SK-N-SH treated with all-trans-retinoic acid at 6 μM for 48 hours (cell line): ENCODE data around the gene ITCH.

Experiments used
- ATAC-seq: fragments of 200-7000 bp; cut with Tn5 transposase; 3 replicates; pipeline ENCODE4 v1.9.1; 2020; ENCODE audit warnings: mild to moderate bottlenecking, moderate library complexity
- ARNTL ChIP-seq: fragments of 450-650 bp; formaldehyde crosslinking; IDR thresholded peaks from 2 replicates; pipeline ENCODE4 v1.5.0; 2020; ENCODE audit warnings: low read depth, mild to moderate bottlenecking, moderate library complexity, borderline replicate concordance
- BACH2 ChIP-seq: fragments of 250-450 bp; sonication (Bioruptor Pico); IDR thresholded peaks from 2 replicates; pipeline ENCODE4 v1.9.0; 2021; ENCODE audit warnings: mild to moderate bottlenecking, borderline replicate concordance
- CSDC2 ChIP-seq: fragments of 250-450 bp; sonication (Bioruptor Pico); IDR thresholded peaks from 2 replicates; pipeline ENCODE4 v1.5.0; 2020; ENCODE audit warnings: mild to moderate bottlenecking, moderate library complexity
- ESRRG ChIP-seq: fragments of 250-450 bp; sonication (Bioruptor Pico); IDR thresholded peaks from 2 replicates; pipeline ENCODE4 v1.6.1; 2021; ENCODE audit warnings: mild to moderate bottlenecking
- GLIS3 ChIP-seq: fragments of 250-450 bp; sonication (Bioruptor Pico); IDR thresholded peaks from 2 replicates; pipeline ENCODE4 v1.5.0; 2020; ENCODE audit warnings: mild to moderate bottlenecking, moderate library complexity
- ISL1 ChIP-seq: fragments of 250-450 bp; sonication (Bioruptor Pico); IDR thresholded peaks from 2 replicates; pipeline ENCODE4 v2.1.2; 2022; ENCODE audit warnings: mild to moderate bottlenecking, moderate library complexity
- OSR1 ChIP-seq: fragments of 250-450 bp; sonication (Bioruptor Pico); IDR thresholded peaks from 2 replicates; pipeline ENCODE4 v1.8.0; 2022; ENCODE audit warnings: moderate library complexity, mild to moderate bottlenecking, inconsistent platforms
- RARB ChIP-seq: fragments of 250-450 bp; sonication (Bioruptor Pico); IDR thresholded peaks from 2 replicates; pipeline ENCODE4 v1.8.0; 2021; ENCODE audit warnings: mild to moderate bottlenecking, moderate library complexity
- TCF4 ChIP-seq: fragments of 250-450 bp; sonication (Bioruptor Pico); IDR thresholded peaks from 2 replicates; pipeline ENCODE4 v1.8.0; 2021; ENCODE audit warnings: mild to moderate bottlenecking, moderate library complexity, borderline replicate concordance
- TOX ChIP-seq: fragments of 250-450 bp; sonication (Bioruptor Pico); IDR thresholded peaks from 2 replicates; pipeline ENCODE4 v1.8.0; 2021; ENCODE audit warnings: mild to moderate bottlenecking, moderate library complexity, borderline replicate concordance
- ZC3H10 ChIP-seq: fragments of 250-450 bp; sonication (Bioruptor Pico); IDR thresholded peaks from 2 replicates; pipeline ENCODE4 v1.5.1; 2021; ENCODE audit warnings: mild to moderate bottlenecking, moderate library complexity
- ZFP3 ChIP-seq: fragments of 250-450 bp; sonication (Bioruptor Pico); IDR thresholded peaks from 2 replicates; pipeline ENCODE4 v1.5.0; 2020; ENCODE audit warnings: mild to moderate bottlenecking, moderate library complexity
- ZFP30 ChIP-seq: fragments of 450-650 bp; formaldehyde crosslinking; IDR thresholded peaks from 2 replicates; pipeline ENCODE4 v1.5.0; 2022; ENCODE audit warnings: mild to moderate bottlenecking, moderate library complexity
- ZNF565 ChIP-seq: fragments of 450-650 bp; formaldehyde crosslinking; conservative IDR thresholded peaks from 2 replicates; pipeline ENCODE4 v1.5.0; 2020; ENCODE audit warnings: low read depth, mild to moderate bottlenecking, moderate library complexity
- ZNF70 ChIP-seq: fragments of 450-650 bp; formaldehyde crosslinking; IDR thresholded peaks from 2 replicates; pipeline ENCODE4 v1.5.0; 2020; ENCODE audit warnings: mild to moderate bottlenecking, moderate library complexity
- ZNF8 ChIP-seq: fragments of 450-650 bp; formaldehyde crosslinking; IDR thresholded peaks from 2 replicates; pipeline ENCODE4 v1.5.0; 2020; ENCODE audit warnings: mild to moderate bottlenecking, moderate library complexity
- TF ChIP-seq, protein P1 (sequence below): fragments of 250-450 bp; sonication (Bioruptor Pico); IDR thresholded peaks from 2 replicates; pipeline ENCODE4 v1.5.0; 2020; ENCODE audit warnings: mild to moderate bottlenecking, moderate library complexity
- TF ChIP-seq, protein P2 (sequence below): fragments of 250-450 bp; sonication (Bioruptor Pico); IDR thresholded peaks from 2 replicates; pipeline ENCODE4 v1.5.1; 2020; ENCODE audit warnings: low read depth, mild to moderate bottlenecking, moderate library complexity
- TF ChIP-seq, protein P3 (sequence below): fragments of 250-450 bp; sonication (Bioruptor Pico); IDR thresholded peaks from 2 replicates; pipeline ENCODE4 v1.8.0; 2021; ENCODE audit warnings: low read depth, mild to moderate bottlenecking, moderate library complexity, borderline replicate concordance
- TF ChIP-seq, protein P4 (sequence below): fragments of 250-450 bp; sonication (Bioruptor Pico); IDR thresholded peaks from 2 replicates; pipeline ENCODE4 v1.5.1; 2021; ENCODE audit warnings: mild to moderate bottlenecking, moderate library complexity

Gene ITCH

DNA sequence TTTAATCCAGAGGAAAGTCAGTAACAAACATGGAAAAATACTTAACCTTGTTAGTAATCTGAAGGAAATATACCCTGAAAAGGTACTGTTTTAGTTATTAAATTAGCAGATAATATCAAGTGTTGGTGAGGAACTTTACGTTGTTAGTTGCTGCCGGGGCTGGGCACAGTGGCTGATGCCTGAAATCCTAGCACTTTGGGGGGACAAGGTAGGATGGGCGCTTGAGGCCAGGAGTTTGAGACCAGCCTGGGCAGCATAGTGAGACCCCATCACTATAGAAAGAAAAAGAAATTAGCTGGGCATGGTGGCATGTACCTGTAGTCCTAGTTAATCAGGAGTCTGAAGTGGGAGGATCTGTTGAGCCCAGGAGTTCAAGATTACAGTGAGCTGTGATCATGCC lies 80.5 kb downstream of the ITCH start:
- TF ChIP-seq OSR1 (no peak), ZFP30 (no peak), TCF4 (CRISPR knock-in tag) (no peak), ZNF70 (no peak), ESRRG (CRISPR knock-in tag) (no peak), ZNF565 (CRISPR knock-in tag) (no peak)
- TF ChIP-seq, protein P1, sequence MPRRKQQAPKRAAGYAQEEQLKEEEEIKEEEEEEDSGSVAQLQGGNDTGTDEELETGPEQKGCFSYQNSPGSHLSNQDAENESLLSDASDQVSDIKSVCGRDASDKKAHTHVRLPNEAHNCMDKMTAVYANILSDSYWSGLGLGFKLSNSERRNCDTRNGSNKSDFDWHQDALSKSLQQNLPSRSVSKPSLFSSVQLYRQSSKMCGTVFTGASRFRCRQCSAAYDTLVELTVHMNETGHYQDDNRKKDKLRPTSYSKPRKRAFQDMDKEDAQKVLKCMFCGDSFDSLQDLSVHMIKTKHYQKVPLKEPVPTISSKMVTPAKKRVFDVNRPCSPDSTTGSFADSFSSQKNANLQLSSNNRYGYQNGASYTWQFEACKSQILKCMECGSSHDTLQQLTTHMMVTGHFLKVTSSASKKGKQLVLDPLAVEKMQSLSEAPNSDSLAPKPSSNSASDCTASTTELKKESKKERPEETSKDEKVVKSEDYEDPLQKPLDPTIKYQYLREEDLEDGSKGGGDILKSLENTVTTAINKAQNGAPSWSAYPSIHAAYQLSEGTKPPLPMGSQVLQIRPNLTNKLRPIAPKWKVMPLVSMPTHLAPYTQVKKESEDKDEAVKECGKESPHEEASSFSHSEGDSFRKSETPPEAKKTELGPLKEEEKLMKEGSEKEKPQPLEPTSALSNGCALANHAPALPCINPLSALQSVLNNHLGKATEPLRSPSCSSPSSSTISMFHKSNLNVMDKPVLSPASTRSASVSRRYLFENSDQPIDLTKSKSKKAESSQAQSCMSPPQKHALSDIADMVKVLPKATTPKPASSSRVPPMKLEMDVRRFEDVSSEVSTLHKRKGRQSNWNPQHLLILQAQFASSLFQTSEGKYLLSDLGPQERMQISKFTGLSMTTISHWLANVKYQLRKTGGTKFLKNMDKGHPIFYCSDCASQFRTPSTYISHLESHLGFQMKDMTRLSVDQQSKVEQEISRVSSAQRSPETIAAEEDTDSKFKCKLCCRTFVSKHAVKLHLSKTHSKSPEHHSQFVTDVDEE (CRISPR knock-in tag): no peak
- no peak for ATAC-seq

DNA sequence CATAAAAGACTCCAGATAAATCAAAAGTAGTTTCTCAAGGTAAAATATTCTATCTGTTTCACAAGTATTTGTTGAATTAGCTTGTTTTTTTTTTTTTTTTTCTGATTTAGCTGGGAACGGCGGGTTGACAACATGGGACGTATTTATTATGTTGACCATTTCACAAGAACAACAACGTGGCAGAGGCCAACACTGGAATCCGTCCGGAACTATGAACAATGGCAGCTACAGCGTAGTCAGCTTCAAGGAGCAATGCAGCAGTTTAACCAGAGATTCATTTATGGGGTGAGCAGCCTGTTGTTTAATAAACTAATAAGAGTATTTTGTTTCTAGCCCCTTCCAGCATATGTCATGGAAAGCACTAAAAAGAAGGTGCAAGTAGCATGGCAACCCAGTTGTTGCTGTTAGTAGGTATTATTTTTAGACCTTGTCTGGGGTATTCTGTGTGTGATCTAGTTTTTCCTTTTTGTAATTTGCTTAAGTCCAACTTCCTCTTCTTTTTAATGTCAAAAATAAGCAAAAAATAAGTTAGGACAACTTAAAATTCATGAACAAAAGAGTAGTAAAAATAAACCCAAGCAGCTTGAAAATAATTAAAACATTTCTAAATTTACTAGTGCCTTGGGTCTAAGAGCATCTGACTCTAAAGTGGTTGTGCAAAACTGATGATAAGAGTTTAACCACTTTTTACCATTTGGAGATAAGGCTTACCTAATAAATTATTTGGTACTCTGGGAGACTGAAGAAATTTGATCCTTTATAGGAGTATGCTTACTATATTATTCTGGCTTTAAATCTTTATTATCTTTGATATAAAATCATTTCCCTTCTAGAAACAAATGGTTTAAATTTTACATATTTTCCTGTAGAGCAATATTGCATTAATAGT lies 82.3 kb downstream of the ITCH start:
- no peak for ATAC-seq
- TF ChIP-seq RARB (CRISPR knock-in tag): no peak
- no peak for TF ChIP-seq ZNF565 (CRISPR knock-in tag)
- TF ChIP-seq GLIS3 (CRISPR knock-in tag): no peak
- no peak for TF ChIP-seq OSR1
- no peak for TF ChIP-seq ZFP30
- no peak for TF ChIP-seq ZNF70
- TF ChIP-seq, protein P2, sequence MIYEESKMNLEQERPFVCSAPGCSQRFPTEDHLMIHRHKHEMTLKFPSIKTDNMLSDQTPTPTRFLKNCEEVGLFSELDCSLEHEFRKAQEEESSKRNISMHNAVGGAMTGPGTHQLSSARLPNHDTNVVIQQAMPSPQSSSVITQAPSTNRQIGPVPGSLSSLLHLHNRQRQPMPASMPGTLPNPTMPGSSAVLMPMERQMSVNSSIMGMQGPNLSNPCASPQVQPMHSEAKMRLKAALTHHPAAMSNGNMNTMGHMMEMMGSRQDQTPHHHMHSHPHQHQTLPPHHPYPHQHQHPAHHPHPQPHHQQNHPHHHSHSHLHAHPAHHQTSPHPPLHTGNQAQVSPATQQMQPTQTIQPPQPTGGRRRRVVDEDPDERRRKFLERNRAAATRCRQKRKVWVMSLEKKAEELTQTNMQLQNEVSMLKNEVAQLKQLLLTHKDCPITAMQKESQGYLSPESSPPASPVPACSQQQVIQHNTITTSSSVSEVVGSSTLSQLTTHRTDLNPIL (CRISPR knock-in tag): no peak
- TF ChIP-seq, protein P1 (CRISPR knock-in tag): no peak
- no peak for TF ChIP-seq ARNTL
- TF ChIP-seq, protein P3, sequence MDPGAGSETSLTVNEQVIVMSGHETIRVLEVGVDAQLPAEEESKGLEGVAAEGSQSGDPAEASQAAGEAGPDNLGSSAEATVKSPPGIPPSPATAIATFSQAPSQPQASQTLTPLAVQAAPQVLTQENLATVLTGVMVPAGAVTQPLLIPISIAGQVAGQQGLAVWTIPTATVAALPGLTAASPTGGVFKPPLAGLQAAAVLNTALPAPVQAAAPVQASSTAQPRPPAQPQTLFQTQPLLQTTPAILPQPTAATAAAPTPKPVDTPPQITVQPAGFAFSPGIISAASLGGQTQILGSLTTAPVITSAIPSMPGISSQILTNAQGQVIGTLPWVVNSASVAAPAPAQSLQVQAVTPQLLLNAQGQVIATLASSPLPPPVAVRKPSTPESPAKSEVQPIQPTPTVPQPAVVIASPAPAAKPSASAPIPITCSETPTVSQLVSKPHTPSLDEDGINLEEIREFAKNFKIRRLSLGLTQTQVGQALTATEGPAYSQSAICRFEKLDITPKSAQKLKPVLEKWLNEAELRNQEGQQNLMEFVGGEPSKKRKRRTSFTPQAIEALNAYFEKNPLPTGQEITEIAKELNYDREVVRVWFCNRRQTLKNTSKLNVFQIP: no peak
- TF ChIP-seq, protein P4, sequence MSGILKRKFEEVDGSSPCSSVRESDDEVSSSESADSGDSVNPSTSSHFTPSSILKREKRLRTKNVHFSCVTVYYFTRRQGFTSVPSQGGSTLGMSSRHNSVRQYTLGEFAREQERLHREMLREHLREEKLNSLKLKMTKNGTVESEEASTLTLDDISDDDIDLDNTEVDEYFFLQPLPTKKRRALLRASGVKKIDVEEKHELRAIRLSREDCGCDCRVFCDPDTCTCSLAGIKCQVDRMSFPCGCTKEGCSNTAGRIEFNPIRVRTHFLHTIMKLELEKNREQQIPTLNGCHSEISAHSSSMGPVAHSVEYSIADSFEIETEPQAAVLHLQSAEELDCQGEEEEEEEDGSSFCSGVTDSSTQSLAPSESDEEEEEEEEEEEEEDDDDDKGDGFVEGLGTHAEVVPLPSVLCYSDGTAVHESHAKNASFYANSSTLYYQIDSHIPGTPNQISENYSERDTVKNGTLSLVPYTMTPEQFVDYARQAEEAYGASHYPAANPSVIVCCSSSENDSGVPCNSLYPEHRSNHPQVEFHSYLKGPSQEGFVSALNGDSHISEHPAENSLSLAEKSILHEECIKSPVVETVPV (CRISPR knock-in tag): no peak
- TF ChIP-seq ZNF8: no peak
- TF ChIP-seq ZC3H10 (CRISPR knock-in tag): no peak
- TF ChIP-seq BACH2 (CRISPR knock-in tag): no peak
- TF ChIP-seq TOX (CRISPR knock-in tag): no peak
- no peak for TF ChIP-seq TCF4 (CRISPR knock-in tag)

DNA sequence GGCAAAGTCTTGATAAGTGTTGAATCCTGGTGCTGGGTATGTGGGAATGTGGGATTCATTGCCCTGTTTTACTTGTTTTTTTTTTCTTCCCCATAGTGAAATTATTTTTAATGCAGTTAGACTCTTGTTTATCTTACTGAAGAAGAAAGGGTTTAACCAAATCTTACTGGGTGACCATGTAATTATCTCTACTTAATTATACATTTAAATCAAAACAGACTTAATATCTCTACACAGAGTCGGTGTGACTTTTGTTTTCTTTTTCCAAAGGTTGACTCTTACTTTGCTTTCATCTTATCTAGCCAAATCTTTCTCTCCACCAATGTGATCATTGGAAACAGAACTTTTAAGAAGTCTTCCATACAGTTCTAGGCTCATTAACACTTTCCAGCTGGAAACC lies 85.4 kb downstream of the ITCH start:
- no peak for ATAC-seq
- TF ChIP-seq BACH2 (CRISPR knock-in tag): no peak
- TF ChIP-seq, protein P1 (CRISPR knock-in tag): no peak
- TF ChIP-seq CSDC2 (CRISPR knock-in tag): no peak
- TF ChIP-seq ZFP3: no peak
- TF ChIP-seq ESRRG (CRISPR knock-in tag): no peak
- TF ChIP-seq ISL1 (CRISPR knock-in tag): no peak
- TF ChIP-seq ARNTL: no peak
- no peak for TF ChIP-seq TCF4 (CRISPR knock-in tag)
- TF ChIP-seq OSR1: no peak
- TF ChIP-seq ZFP30: no peak
- no peak for TF ChIP-seq ZNF8
- TF ChIP-seq, protein P2 (CRISPR knock-in tag): no peak
- TF ChIP-seq ZNF70: no peak
- no peak for TF ChIP-seq TOX (CRISPR knock-in tag)
- TF ChIP-seq ZNF565 (CRISPR knock-in tag): no peak
